ENCODE data around the gene RPRD2.
"Not testable (repeated sequence)": the region's sequence is repeated elsewhere in the genome, so short reads cannot be mapped to it uniquely, and the experiment has no call there.

The RPRD2 gene

GRCh38 chr1:150388241-150388640 lies 24.3 kb downstream of the RPRD2 start:
- in situ Hi-C loops (cut with HindIII; ENCODE audit: low sequenced_read_pairs): no loop called here

GRCh38 chr1:150389650-150390049 lies 25.7 kb downstream of the RPRD2 start:
- in situ Hi-C loops (cut with HindIII; ENCODE audit: low sequenced_read_pairs): no loop called here

GRCh38 chr1:150392627-150393026 lies 28.7 kb downstream of the RPRD2 start:
- in situ Hi-C loops (cut with HindIII; ENCODE audit: low sequenced_read_pairs): no loop called here

GRCh38 chr1:150395115-150395514 lies 31.2 kb downstream of the RPRD2 start:
- in situ Hi-C loops (cut with HindIII; ENCODE audit: low sequenced_read_pairs): not testable (repeated sequence)

GRCh38 chr1:150397392-150398032 lies 33.6 kb downstream of the RPRD2 start:
- in situ Hi-C loops (cut with HindIII; ENCODE audit: low sequenced_read_pairs): no loop called here

GRCh38 chr1:150404465-150404864 lies 40.5 kb downstream of the RPRD2 start:
- in situ Hi-C loops (cut with HindIII; ENCODE audit: low sequenced_read_pairs): no loop called here

GRCh38 chr1:150405660-150406059 lies 41.7 kb downstream of the RPRD2 start:
- in situ Hi-C loops (cut with HindIII; ENCODE audit: low sequenced_read_pairs): no loop called here

GRCh38 chr1:150406483-150406882 lies 42.5 kb downstream of the RPRD2 start:
- in situ Hi-C loops (cut with HindIII; ENCODE audit: low sequenced_read_pairs): no loop called here

GRCh38 chr1:150407330-150407729 lies 43.4 kb downstream of the RPRD2 start:
- in situ Hi-C loops (cut with HindIII; ENCODE audit: low sequenced_read_pairs): no loop called here

- in situ Hi-C loops (cut with HindIII; ENCODE audit: low sequenced_read_pairs): no loop called here
Observed at GRCh38 chr1:150408800-150409199, 44.9 kb downstream of the RPRD2 start.

- in situ Hi-C loops (cut with HindIII; ENCODE audit: low sequenced_read_pairs): no loop called here
Observed at GRCh38 chr1:150409504-150410362, 45.8 kb downstream of the RPRD2 start.

GRCh38 chr1:150410582-150411101 lies 46.7 kb downstream of the RPRD2 start:
- in situ Hi-C loops (cut with HindIII; ENCODE audit: low sequenced_read_pairs): no loop called here

GRCh38 chr1:150414592-150414991 lies 50.6 kb downstream of the RPRD2 start:
- in situ Hi-C loops (cut with HindIII; ENCODE audit: low sequenced_read_pairs): no loop called here

- in situ Hi-C loops (cut with HindIII; ENCODE audit: low sequenced_read_pairs): no loop called here
Observed at GRCh38 chr1:150415800-150416199, 51.9 kb downstream of the RPRD2 start.

GRCh38 chr1:150420560-150421265 lies 56.8 kb downstream of the RPRD2 start:
- in situ Hi-C loops (cut with HindIII; ENCODE audit: low sequenced_read_pairs): no loop called here

GRCh38 chr1:150422541-150422940 lies 58.6 kb downstream of the RPRD2 start:
- in situ Hi-C loops (cut with HindIII; ENCODE audit: low sequenced_read_pairs): no loop called here

- in situ Hi-C loops (cut with HindIII; ENCODE audit: low sequenced_read_pairs): no loop called here
Observed at GRCh38 chr1:150429805-150430204, 65.9 kb downstream of the RPRD2 start.

- in situ Hi-C loops (cut with HindIII; ENCODE audit: low sequenced_read_pairs): loop anchor here (10.0 kb wide), 1 partner anchor 66 kb away; no protein-coding TSS in a partner anchor
Observed at GRCh38 chr1:150441121-150441520, 77.2 kb downstream of the RPRD2 start.

GRCh38 chr1:150444232-150444631 lies 80.3 kb downstream of the RPRD2 start:
- in situ Hi-C loops (cut with HindIII; ENCODE audit: low sequenced_read_pairs): loop anchor here (10.0 kb wide), 1 partner anchor 69 kb away; no protein-coding TSS in a partner anchor

GRCh38 chr1:150456146-150456647 lies 92.2 kb downstream of the RPRD2 start:
- in situ Hi-C loops (cut with HindIII; ENCODE audit: low sequenced_read_pairs): no loop called here

- in situ Hi-C loops (cut with HindIII; ENCODE audit: low sequenced_read_pairs): no loop called here
Observed at GRCh38 chr1:150464422-150464826, 100.5 kb downstream of the RPRD2 start.

All from DLD1 (cell line).